GM19455 (cell line): ENCODE results near the gene BIN1.

Experiments
- ATAC-seq: cut with Tn5 transposase; IDR thresholded peaks from one replicate; pipeline ENCODE4 v1.9.1; 2021; ENCODE audit not compliant: unreplicated experiment

BIN1 gene

DNA sequence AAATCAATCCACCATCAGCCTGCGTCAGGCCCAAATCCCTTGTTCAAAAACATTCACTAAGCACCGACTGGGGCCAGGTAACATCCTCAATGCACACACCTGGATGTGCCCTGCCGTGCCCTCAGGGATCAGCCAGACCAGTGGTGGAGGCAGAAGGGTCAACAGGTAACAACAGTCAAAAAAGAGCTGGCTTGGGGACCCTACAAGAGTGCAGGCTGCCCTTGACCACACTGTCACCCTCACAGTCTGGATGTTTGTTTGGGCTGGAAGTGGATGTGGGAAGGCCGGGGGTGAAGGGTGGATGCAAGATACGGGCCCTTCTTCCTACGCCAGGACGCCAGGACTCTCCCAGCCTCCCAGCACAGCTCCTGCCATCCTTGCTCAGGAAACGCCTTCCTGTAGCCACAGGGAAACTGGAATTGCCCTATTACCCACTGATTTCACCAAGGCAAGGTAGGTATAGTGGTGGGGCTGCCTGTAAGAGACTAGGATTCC lies 2.7 kb downstream of the BIN1 start:
- ATAC-seq, result no peak

DNA sequence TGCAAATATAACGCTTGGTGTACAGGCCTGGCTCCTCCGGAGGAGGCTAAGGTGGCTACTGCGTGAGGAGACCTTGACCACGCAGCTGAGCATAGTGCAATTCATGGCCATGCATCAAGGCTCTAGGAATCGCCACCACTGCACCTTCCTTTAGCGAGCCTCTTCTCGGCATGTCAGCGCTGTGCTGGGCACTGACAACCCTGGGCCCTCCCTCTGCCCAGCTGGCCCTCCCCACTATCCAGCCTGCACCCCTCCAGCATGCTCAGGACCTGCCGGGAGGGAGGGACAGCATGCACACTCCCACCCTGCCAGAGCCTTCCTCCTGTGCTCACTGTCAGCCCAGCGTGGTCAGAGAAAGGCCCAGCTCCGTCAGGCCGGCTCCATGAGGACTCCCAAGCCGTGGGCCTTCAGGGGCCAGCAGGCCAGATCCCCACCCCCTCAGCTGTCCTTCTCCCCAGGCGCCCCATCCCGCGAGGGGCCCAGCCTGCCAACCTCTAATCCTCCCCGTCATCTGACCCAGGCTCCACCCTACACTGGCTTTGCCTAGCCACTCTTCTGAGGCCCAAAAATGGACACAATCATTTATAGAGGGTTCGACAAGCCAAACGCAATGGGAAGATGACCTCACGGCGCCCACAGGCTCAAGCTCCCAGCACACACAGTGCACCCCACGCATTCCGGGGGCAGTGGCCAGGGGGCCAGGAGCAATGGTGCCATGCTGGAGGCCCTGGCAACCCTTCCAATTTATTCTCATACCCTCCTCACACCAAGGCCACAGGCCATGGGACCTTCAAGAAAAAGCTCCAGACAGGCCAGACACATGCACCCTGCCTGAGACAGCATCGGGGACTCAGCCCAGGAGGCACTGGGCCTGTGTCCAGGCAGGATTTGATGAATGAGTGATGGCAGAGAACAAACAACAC lies 3.5 kb downstream of the BIN1 start:
- no peak for ATAC-seq

DNA sequence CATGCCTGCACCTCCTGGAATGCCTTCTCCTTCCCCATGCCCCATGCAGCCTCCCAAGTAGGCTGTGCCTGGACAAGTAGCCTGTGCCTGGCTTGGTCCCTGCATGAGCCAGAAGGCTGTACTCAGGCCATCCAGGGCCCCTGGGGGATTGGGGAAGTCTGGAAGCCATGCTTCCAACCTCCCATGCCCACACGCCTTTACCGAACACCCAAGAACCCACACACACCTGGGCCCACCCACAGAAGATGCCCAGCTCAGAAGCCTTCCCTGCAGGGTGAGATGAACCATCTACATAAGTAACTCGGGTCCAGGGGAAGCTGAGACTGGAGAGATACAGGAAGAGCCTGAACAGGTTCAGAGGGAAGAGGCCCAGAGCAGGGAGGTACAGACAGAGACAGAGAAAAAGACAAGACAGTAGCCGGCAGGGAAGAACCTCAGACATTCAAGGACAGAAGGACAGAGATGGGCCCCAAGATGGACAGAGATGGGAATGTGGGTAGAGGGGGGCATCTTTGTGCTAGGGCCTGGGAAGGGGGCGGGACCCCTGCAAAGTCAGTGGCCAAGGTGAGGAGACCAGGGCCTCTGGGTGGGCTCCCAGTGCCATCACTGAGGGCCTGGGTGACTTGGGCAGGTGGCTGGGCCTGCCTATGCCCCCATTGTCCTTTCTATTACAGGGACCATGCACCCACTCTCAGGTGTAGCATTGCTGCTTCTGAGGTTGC lies 4.3 kb downstream of the BIN1 start:
- ATAC-seq, result no peak

DNA sequence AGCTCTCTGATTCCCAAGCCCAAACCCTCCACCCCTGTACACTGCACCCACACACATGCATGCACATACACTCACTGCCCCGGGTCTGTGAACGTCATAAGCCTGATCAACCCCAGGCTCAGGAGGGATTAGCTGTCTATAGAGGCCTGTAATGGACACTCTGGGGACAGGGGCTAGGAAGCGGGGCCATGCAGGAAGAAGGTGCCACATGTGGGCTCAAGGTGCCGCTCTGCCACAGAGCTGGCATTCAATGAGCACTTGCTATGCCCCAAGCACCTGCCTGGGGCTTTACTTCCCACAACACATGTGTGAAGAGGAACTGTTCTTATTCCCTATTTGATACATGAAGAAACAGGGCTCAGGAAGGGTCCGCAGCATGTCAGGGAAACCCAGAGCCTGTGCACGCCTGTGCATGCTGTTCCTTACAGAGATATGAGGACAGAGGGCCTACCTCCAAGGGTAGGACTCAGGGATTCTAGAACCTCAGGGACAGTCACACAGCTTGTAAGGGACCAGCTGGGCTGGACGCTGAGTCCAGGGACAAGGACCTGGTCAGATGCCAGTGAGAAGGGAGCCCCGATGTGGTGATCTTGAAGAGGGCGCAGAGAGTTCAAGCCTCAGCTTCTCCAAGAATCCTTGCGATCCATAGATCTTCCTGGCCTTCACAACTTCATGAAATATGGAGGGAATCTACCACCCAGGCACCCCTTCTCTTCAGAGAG lies 5.0 kb downstream of the BIN1 start:
- ATAC-seq, result no peak

DNA sequence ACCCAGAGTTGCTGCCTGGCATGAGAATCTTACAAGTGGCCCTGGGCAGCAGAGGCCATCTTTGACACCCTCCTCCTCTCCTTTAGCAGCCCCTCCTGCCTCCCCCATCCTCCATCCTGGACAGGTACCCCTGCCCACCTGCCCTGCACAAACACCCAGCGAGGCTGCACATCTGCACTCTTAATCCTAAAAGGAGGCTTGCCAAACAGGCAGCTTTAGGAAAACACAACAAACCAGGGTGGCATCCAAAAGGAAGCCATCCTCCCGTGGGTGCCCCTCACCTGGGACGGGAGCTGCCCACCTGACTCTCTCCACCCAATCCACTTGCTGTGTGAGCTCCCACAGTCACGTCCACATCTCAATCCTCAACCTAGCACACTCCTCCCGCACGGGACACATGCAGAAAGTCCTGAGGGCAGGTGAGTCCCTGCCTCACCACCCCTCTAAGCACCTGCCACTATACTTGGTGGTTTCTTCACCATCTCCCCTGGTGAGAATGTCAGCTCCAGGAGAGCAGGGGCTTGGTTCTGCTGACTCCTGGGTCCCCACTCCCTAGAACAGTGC lies 5.8 kb downstream of the BIN1 start:
- no peak for ATAC-seq

DNA sequence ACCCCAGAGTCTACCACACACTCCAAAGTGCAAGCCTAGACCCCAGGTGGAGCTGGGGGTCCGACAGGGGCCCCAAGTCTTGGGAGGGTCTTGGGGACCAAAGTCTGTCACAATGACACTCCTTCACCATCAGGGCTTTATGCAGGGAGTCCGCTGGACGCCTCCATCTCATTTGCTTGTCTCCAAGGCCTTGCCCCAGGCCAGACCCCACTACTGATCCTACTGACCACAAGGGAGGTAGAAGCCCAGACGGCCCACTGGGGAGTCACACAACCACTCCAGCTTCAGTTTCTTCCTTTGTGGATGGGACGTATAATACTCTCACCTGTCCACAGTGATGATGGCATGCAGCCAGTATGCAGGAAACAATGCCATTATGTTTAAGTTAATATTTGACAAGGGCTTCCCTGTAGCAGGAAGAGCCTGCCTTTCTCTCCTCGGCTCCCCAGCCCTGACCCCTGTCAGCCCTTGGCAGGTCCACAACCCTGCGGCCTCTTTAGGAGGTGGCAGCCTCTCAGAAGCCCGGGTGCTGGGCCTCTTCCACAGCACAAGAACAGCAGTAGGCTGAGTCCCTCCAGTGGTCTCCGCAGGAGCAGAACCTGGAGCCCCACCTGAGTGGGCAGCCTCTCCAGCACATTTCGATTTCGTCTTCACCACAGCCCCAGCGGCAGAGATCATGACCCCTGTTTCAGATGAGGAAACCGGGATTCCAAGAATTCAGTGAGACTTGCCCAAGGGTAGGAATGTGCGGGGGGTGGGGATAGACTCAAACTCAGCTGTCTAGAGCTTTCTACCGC lies 6.5 kb downstream of the BIN1 start:
- no peak for ATAC-seq

DNA sequence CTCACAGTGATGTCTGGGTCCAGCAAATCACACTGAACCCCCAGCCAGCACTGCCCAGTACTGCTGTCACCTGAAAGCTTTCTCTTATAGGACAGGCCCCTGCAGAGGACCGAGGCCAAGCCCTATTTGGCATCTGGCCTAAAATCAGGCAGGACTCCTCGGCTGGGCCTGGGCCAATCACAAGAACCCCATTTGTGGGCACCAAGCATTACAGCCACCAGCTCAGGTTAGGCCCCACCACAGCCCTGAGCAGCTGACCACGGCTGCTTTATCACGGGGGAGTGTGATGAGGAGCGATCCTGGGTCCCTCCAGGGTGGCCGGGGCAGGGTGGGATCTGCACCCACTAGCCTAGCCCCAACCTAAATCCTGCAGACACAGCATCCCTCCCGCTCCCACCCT lies 8.2 kb downstream of the BIN1 start:
- no peak for ATAC-seq

DNA sequence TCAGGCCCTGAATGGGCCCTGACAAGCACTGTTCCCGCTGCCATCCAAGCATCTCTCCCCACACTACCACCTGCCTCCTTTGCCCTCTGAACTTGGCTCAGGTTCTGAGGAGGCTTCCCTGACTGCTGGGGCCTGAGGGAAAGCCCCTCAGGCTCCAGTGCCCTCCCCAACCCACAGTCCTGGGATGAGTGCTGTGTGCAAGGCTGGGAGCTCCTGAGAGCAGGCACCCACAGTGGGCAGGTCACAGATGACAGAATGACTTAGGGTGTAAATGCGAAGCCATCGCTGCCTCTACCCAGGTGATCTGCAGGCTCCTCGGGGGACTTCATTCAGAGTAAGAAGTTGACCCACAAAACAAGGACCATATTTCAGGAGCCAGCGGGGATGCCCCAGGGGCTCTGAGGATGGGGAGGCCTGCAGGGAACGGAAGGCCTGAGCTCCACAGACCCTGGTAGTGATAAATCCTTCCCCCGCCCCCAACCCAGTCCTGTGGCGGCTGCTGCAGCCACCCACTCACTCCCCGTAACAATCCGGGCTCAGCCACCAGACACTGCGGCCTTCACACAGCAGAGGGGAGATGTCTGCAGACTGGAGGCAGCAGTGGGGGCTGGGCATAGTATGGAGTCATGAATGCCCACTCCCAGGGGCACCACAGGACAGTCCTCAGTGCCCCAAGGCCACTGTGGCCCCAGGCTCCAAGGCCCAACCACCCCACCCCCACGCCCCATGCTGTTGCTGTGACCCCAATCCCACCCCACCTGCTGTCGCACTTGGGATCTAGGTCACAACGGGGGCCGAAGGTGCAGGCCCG lies 8.9 kb downstream of the BIN1 start:
- no peak for ATAC-seq

DNA sequence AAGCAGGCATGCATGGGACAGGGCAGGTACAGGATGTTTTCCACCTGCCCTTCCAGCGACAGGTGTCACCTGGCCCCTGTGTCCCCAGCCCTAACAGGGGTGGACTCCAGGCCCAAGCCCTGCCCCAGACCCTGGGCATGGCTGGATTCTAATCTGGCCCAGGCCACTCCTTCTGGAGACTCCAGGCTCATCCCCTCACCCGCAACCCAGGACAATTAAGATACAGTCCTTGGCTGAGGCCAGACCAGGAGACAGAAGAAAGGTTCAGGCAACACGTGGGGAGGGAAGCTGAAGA lies 9.5 kb downstream of the BIN1 start:
- ATAC-seq, result no peak

DNA sequence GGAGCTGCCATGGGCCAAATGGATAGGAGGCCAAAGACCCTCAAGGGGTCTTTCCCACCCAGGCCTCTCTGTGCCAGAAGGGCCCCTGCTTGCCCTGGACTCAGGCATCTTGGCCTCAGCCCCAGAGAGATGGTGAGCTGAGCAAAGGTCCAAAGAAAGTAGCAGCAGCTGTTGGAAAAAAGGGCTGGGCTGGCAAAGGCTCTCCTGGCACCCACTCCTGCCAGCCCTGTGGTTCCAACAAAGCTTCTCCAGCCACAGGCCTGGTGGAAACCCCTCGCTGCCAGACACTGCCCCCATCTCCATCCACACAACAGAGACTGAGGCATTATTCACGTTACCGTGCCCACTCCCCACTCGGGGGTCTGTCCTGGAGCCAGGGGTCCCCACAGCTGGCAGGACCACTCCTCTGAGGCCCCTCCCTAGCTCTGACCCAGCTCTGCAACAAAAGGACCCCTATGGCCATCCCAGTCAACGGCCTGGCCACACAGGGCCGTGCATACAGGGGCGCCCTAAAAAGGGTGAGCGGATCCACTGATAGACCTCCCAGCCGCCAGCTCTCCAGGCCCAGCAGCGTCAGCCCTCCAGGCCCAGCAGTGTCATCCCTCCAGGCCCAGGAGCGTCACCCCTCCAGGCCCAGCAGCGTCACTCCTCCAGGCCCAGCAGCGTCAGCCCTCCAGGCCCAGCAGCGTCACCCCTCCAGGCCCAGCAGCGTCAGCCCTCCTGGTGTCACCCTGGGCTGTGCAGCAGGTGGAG lies 10.1 kb downstream of the BIN1 start:
- no peak for ATAC-seq

DNA sequence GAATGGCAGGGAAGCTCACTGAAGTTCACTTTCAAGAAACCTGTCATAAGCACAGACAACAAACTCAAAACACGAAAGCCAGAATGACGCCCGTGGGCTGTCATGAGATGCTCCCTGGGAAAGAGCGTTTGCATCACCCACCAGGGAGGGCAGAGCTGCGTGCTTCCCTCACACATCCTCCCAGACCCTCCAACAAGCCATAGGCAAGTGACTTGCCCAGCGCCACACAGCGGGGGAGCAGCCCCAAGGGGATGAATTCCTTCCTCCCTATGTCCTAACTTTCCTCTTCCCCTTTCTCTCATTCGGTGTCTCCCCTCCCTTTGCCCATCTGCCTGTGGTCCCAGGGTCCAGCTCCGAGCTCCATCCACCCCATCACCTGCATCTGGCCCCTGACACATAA lies 10.7 kb downstream of the BIN1 start:
- no peak for ATAC-seq

DNA sequence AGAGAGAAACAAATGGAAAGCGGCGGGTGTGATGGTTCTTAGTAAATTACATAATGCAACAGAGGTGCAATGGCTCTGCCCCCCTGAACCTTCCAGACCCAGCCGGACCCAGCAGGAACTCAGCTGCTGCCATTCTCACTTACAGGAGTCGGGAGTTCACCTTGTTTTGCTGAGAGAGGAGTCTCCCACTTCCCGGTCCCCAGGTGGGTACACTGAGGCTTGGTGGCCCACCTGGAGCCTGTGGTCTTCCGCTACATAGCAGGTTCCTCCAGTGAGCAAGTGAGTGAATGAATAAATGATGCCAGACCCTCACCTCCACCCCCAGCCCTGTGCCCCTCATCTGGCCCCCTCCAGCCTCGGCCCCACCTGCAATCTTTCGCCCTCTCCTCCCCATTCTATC lies 11.2 kb downstream of the BIN1 start:
- ATAC-seq, result no peak

DNA sequence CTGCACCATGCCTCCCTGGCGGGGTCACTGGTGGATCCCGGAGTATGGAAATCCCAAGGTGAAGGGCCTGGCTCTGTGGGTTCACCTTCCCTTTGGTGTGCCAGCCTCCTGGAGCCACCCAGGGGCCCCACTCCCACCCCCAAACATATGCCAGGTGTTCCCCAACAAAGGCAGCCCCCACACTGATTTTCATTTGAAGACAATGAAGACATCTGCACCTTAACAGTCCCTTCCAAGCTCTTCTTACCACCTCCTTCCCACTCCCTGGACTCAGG lies 11.7 kb downstream of the BIN1 start:
- ATAC-seq, result no peak

DNA sequence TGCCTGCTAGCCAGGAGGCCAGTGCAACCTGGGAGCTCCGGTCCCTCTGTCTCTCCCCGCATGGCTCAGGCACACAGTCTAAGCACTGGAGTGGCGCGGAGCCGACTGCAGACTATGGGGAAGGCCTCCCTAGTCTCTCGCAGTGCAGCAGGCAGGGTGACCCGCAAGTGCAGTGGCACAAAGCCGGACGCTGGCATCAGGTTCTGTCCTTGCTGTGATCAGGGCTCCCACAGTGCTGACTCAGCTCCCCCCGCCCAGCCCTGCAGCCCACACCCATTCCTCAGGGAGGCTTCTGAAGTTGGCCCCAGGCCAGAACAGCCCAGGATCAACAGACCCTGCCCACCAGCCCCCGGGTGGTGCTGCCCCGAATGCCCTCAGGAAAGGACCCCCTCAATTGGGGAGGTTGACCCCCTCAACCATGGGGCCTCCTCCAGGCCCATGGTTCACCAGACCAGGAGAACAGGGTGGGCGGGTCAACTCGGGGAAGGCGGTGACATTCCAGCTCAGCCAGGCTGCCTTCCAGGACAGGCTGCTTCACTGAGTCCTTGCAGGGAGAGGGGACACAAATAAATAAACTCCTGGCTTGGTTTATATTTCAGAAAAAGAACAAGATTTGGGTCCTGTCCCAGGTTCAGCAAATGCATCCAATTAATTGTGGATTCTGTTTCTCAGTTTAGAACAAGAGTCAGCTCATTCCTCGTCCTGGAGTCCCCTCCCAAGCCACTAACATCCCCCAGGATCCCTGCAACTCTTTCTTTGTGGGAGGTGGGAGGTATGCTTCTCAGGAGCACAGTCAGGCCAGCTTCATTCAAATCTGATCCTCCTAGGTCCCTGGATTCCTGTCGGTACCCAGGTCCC lies 12.2 kb downstream of the BIN1 start:
- ATAC-seq, result no peak

DNA sequence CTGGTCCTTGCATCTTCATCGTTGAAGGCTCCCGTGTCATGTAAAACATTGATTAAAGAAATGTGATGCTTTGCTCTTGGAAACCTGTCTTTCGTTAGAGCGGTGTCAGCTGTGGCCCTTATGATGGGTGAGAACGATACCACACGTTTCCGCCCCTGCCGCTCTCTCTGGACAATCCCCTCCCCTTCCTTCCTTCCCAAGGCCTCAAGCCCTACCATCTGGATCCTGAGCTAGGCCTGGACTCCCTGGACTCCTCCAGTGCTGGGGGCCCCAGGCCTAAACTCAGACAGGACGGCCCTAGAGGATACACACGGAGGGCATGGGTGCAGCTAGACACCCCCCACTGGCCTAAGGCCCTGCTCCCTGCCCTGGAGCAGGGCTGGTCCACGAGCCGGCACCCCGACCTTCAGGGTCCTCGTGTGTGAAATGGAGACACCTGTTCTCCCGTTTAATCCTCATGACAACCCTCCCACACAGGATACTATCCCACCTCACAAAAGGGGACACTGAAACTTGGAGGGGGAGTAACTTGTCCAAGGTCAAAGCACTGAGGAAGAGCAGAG lies 13.2 kb downstream of the BIN1 start:
- ATAC-seq, result no peak

DNA sequence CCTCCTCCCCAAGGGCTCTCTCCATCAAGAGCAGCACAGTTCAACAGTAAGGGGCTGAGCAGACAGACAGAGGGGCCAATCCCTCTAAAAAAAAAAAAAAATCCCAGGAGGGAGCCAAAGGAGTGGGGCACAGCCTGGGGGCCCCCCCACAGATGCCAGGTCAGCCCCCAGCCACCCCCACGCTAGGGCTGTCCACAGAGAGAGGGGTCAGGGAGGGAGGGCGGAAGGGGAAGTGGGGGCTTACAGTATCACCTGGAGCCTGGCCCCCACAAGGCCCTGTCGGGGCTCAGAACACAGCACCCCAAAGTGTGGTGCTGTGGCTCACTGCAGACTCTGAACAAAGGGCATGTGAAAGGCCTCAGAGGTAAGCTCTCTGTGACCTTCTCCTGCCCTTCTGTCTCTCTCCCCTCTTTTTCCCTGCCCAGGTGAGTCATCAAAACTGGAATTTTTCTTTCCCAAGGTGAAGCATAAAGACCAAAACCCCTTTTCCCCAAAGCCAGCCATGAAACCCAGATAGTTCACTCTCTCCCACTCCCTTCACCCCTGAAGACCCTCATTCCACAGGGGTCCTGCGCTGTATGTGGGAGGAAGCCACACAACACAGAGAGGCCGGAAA lies 13.9 kb downstream of the BIN1 start:
- no peak for ATAC-seq

DNA sequence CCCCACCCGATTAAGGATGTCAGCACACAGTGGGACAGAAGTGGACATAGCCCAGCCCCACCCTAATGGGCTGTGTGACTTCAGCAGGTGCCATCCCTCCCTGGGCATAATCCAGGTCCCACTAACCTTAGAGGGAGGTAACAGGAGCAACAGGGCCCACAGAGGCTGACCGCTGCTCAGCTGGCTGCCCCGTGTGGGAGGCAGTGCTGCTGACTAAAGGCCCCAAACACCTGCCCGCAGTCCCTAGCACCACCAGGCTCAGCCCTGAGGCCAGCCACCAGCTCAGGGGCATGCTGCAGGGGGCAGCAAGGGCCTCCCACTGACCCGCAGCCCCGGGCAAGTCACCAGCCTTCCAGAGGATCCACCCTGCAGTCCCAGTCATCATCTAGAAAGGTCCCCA lies 14.6 kb downstream of the BIN1 start:
- no peak for ATAC-seq

DNA sequence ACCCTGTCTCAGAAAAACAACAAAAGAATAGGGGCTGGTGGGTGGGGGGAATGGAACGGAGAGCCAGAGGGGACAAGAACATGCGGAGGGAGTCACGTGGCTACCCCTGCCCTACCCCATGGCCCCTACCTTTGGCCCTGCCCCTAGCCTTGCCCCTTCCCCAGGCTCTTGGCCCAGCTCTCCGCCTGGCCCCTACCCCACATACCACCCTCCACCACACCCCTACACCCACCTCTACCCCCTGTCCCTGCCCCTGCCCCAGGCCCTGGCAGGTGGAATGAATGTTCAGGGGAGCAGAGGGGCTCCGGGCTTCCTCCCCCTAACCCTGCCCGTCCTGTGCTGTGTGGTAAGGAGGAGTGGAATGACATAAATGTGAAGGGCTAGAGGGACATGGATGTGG lies 15.1 kb downstream of the BIN1 start:
- no peak for ATAC-seq
